HK-2 (cell line): ENCODE data around the gene HK1.

Experiments used
- DNase-seq: peaks from one replicate; pipeline ENCODE4 v3.0.0-alpha.2; 2018; ENCODE audit not compliant: unreplicated experiment

Gene HK1

DNA sequence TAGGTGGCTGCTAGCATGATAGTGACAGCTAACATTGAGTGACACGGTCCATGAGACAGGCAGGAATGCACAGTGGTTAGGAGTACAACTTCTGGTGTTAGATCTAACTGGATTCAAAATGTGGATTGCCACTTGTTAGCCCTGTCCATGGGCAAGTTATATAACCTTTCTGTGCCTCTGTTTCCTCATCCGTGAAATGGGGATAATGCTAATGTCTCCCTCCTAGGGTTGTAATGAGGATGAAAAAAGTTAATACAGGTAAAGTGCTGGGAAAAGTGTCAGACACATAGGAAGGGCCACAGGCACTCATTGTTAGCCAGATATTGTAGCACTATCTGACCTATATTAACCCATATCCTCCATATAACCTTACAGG lies 96.6 kb downstream of the HK1 start:
- DNase-seq, result no peak

DNA sequence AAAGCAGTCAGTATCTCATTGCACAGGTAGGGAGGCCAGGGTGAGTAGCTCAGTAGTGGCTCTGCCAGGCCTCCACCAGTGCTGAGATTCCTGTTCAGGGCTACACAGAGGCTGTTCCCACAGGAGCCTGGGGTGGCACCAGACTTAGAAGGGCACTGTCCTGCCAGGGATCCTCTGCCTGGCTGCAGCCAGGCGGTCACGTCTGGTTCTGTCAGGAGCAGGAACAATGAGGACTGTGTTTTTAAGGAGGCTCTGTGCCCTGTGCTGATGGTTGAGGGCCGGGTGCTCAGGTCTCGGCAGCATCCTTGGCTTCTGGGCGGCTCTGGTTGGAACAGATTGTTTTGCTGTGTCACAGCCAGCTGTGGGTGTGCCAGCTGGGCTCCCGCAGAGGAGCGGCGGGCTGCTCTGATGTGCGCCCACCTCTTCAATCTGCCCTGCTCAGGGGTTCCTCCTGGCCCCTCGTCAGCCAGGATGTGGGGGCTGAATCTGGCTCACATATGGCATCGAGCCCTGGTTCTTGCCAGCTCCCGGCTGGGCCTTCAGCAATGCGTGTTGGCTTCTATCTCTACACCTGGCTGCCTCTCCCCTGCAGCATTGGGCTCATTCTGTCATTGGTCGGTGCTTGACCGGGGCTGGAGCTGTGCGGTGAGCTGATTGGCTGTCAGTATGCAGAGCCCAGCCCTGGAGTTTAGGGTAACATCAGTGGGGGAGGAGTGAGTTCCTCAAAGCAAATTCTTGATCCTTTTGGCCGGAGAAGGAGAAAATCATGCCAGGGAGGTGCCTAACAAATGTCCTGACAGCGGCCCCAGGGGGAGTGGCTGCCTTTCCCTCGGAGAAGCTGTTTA lies 97.2 kb downstream of the HK1 start:
- no peak for DNase-seq

DNA sequence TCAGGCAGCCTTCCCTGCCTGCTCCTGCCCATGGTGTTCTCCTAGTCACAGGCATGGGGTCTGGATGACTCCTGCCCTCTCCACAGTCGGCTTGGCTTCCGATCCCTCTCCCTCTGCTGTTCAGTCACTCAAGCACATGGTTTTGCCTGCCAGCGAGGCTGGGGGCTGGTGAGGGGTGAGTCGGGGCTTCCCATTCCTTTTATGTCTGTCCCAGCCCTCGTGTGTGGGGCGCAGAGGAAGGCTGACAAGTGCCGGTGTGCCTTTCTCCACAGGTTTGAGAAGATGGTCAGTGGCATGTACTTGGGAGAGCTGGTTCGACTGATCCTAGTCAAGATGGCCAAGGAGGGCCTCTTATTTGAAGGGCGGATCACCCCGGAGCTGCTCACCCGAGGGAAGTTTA lies 98.4 kb downstream of the HK1 start:
- DNase-seq, result no peak

DNA sequence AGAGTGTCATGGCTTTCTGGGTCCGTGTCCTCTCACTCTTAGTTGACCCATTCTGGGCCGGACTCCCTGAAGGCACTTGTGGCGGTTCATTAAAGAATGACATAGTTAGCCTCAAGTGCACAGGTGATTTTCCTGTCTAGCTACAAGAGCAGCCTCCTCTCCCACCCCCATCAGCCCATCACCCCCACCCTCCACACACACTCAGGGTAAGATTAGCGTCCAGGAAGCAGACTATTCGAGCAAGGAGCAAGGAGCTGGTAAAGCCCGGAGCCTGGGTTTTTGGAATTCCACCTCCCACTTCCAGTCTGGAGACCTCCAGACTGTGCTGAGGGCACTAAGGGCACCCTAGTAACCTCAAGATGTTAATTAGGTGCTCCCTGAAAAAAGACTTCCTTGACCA lies 98.9 kb downstream of the HK1 start:
- no peak for DNase-seq

DNA sequence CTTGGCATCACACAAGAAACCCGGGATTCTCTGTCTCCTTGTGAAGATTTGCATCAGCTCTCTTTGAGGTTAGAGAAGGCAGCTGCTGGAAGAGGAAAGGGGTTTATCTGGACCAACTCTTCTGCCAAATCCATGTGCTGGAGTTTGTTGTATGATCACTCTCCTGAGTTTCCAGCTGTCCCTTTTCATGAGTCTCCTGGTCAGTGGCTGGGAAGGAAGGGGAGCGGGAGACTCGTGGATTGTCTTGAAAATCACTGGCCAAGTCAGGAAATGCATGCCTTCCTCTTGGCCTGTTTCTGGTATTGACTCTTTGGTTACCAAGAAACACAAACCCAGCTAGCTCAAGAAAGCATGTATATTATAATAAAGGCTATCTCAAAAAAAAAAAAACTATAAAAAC lies 99.6 kb downstream of the HK1 start:
- DNase-seq, result no peak

DNA sequence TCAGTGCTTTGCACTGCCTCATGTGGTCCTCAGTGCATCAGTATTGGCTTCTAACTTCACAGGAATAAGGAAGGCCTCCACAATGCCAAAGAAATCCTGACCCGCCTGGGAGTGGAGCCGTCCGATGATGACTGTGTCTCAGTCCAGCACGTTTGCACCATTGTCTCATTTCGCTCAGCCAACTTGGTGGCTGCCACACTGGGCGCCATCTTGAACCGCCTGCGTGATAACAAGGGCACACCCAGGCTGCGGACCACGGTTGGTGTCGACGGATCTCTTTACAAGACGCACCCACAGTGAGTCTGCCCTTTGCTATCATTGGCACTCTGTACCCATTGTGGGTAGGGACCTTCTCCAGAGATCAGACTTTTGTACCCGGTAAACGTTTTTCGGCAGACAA lies 101.5 kb downstream of the HK1 start:
- DNase-seq, result no peak

DNA sequence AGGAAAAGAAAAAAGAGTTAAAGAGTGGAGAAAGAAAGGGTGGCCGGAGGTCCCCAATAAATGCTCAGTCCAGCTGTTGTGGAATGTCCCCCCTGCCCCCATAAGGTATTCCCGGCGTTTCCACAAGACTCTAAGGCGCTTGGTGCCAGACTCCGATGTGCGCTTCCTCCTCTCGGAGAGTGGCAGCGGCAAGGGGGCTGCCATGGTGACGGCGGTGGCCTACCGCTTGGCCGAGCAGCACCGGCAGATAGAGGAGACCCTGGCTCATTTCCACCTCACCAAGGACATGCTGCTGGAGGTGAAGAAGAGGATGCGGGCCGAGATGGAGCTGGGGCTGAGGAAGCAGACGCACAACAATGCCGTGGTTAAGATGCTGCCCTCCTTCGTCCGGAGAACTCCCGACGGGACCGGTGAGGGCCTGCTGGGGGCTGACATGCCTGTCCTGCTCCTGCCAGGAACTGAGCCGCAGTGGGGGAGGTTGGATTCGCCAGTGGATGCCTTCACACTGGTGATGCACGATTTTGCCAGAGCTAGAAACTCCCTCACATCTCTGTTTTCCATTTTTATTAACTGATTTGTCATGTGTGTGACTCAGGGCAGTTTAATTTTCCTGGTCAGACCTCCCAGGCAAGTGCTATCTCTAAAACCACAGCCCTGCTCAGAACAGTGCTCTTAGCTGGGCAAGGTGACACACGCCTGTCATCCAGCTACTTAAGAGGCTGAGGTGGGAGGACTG lies 104.3 kb downstream of the HK1 start:
- DNase-seq, result peak; percentile 80

DNA sequence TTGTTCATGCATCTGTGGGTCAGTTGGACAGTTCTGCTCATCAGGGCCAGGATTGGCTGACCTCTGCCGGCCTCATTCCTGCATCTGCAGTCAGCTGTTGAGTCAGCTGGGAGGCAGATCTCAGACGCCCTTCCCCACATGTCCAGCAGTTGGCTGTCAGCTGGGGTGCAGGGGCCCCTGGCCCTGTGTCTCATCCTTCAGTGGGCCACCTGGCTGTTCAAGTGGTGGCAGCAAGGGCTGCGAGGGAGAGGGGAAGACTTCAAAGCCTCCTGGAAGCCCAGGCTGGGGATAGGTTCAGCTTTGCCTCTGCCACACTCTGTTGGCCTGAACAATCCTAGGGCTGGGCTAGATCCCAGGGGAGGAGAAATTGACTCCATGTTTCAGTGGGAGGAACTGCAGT lies 105.3 kb downstream of the HK1 start:
- DNase-seq, result peak; percentile 45

DNA sequence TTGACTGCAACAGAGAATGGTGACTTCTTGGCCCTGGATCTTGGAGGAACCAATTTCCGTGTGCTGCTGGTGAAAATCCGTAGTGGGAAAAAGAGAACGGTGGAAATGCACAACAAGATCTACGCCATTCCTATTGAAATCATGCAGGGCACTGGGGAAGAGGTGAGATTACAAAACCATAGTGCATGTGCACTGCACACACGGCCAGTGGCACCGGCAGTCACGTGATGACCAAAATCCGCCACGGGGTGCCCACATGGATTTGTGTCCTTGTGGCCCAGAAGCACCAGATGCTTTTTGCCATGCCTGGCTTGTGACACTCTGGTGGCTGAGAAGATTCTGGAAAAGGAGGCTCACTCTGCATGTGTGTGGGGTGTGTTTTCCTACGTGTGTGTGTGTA lies 106.0 kb downstream of the HK1 start:
- DNase-seq, result no peak

DNA sequence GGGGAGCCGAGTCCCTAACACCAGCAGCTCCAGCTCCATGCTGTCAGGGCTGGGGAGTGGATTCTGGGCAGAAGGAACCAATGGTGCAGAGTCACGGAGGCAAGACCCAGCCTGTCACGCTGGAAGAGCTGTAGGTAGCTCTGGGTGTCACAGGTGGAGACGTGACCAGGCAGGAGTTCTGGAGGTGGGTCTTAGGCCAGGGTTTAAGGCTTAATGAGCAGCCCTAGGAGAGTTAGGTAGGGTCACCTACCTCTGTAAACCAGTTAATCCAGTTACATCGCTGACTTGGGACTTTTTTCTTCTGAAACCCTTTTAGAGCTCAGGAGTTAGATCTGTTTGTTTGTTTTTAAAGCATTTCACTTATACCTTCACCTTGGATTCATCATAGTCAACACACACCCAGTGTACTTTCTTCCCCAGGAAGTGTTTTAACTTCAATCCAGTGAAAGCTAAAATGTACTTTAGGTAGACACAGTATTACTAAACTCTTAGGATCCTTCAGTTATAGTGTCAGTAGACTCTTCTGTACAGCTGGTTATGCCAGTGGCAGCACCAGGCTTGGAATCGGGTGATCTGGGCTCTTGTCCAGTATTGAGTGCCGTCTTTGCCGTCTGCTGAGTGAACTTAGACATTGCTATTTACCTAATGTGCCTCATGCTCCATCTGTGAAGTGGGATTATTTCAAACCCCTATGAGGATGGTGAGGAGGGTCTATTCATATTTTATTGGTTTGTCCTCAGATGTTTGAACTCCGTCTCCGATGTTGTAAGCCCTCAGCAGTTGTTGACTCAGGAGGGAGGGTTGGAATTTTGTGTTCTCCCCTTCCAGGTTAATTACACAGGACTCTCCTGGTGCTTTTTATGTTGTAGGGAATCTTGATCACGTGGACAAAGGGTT lies 107.4 kb downstream of the HK1 start:
- DNase-seq, result no peak

DNA sequence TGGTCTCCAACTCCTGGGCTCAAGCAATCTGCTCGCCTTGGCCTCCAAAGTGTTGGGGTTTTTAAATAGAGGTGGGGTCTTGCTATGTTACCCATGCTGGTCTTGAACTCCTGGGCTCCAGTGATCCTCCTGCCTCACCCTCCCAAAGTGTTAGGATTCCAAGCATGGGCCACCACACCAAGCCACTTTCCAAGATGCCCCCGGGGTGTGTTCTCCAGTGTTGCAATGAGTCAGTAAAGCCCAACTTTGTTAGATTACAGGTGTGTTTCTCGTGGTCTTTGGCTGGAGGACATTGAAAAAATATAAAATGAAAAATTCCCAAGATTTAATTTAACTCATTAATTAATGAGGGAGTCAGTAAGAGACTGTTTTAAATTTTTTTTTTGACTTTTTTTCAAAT lies 109.2 kb downstream of the HK1 start:
- no peak for DNase-seq

DNA sequence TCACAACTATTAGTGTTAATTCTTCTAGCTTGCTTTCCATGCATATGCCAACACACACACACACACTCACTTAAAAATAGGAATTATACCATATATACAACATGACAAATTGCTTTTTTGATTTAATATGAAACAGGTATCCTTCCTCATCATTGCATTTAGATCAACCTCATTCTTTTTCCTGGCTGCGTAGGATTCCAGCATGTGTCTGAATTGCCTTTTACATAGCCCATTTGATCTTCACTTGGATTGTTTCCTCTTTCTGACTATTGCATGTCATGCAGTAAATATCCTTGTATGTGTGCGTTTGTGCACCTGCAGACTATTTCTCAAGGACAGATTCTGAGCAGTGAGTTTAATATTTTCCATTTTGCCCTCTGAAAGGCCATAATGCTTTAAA lies 110.2 kb downstream of the HK1 start:
- DNase-seq, result no peak

DNA sequence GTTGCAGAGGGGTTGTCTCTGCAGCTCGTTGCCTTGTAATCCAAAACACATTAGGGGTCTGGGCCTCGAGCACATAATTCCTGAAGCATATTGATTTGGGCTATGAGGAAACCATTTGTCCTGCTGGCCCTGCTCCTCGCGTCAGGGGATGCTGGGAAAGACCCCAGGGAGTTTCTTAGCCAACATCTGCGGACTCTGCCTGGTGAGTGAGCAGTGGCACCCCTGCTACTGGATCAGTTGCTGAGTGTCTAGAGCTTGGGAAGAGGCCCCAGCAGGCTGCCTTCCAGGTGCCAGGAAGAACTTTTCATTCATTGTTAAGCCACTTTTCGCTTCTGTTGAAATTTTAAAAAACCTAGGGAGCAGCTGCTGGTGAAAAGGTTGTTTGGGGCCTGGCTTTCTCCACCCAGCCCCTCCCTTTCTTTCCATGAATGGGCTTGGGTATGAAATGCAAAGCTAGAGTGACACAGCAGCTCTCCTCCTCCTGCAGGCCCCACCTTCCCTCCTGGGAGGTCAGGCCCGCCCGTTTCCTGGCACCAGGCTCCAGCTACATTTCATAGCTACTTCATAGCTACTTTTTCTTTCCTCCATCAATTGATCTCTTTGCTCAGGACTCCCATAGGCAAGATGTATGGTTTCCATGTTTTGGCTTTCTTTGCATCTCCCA lies 111.7 kb downstream of the HK1 start:
- DNase-seq, result peak; percentile 35

DNA sequence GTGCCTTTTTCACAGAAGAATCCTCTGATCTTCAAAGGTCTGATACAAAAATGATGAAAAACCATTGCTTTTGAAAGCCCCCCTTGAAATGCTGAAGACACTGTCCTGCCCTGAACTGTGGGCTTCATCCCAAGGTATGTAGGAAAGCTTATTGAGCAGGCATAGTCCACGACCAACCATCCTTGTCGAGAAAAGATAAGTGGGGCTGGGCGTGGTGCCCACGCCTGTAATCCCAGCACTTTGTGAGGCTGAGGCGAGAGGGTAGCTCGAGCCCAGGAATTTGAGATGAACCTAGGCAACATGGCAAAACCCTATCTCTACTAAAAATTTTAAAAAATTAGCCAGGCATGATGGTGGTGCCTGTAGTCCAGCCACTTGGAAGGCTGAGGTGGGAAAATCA lies 112.9 kb downstream of the HK1 start:
- no peak for DNase-seq

DNA sequence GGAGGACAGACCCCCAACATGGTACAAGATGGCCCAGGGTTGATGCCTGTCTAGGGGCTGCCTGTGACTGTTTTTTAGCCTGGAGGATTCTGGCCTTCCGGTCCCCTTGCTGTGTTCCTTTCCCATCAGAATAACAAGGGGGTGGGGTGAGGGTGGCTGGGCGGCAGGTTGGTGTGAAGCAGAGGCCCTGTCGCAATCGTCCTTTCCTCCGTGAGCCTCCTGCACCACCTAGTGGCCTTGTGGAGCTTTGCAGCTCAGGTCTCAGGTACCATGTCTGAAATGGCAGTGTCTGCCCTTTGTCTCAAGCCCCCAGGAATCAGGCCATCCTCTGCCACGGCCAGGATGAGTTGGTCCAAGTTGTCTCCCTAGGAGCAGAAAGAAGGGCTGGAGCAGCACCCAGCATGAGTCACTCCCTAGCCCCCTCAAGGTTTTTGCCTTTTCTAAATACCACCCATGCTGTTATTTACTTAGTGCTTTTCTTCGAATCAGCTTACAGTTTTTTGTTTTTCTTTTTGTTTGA lies 114.2 kb downstream of the HK1 start:
- peak; percentile 87 for DNase-seq

DNA sequence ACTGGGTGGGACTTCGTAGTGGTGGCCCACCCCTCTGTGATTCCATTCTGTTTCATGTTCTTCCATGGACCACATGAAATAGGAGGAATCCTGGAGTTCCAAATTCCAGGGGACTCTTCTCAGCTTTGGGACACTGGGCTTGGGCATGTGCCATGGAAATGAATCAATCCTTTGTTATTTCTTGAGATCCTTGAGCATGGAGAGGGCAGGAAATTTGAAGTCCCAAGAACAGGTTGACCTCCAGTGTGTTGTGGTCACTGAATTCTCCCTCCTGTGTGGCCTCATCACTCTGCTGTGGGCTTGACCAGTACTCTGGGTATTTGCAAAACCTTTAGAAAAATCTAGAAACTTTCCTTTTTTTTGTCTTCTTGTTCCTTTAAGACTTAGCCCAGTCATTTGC lies 115.7 kb downstream of the HK1 start:
- DNase-seq, result no peak

DNA sequence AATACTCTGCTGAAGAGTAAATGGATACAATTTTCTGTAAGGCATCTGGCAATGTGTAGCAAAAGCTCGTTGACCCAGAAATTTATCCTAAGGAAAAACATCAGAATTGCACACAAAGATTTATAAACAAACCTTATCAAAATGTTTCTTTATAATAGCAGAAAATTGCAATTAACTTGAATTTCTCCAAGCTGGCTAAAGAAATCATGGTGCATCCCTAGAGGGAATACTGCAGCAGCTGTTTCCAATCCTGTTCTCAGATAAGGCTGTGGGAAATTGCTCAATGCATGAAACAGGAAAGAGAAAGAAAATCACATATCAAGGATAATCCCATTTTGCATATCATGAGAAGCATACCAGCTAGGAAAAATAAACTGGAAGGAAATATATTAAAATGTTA lies 119.7 kb downstream of the HK1 start:
- DNase-seq, result no peak

DNA sequence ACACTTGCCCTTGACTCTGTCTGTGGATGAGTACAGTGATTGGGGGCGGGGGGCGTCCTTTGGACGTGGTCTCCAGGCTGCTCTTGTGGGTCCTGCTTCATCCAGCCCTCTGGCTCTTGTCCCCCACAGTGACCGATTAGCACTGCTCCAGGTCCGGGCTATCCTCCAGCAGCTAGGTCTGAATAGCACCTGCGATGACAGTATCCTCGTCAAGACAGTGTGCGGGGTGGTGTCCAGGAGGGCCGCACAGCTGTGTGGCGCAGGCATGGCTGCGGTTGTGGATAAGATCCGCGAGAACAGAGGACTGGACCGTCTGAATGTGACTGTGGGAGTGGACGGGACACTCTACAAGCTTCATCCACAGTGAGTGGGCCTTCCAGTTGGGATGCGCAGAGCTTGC lies 120.2 kb downstream of the HK1 start:
- DNase-seq, result no peak

DNA sequence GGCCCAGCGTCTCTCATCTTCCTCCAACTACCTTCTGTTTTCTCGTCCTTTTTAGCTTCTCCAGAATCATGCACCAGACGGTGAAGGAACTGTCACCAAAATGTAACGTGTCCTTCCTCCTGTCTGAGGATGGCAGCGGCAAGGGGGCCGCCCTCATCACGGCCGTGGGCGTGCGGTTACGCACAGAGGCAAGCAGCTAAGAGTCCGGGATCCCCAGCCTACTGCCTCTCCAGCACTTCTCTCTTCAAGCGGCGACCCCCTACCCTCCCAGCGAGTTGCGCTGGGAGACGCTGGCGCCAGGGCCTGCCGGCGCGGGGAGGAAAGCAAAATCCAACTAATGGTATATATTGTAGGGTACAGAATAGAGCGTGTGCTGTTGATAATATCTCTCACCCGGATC lies 122.6 kb downstream of the HK1 start:
- no peak for DNase-seq

DNA sequence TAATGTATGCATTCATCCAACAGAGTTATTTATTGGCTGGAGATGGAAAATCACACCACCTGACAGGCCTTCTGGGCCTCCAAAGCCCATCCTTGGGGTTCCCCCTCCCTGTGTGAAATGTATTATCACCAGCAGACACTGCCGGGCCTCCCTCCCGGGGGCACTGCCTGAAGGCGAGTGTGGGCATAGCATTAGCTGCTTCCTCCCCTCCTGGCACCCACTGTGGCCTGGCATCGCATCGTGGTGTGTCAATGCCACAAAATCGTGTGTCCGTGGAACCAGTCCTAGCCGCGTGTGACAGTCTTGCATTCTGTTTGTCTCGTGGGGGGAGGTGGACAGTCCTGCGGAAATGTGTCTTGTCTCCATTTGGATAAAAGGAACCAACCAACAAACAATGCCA lies 123.1 kb downstream of the HK1 start:
- no peak for DNase-seq

DNA sequence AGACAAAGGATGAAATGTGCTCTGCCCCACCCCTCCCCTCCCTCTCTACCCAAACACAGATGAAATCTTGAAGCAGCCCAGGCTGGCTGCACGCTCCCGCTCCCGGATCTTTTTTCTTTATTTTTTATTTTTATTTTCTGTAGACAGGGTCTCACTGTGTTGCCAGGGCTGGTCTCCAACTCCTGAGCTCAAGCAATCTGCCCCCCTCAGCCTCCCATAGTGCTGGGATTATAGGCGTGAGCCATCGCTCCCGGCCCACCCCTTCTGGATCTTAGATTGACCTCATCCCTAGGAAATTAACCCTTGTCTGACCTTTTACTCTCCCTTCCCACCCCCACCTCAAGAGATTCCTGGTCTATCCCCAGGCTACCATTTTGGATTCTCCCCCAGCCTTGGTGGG lies 124.1 kb downstream of the HK1 start:
- DNase-seq, result no peak

DNA sequence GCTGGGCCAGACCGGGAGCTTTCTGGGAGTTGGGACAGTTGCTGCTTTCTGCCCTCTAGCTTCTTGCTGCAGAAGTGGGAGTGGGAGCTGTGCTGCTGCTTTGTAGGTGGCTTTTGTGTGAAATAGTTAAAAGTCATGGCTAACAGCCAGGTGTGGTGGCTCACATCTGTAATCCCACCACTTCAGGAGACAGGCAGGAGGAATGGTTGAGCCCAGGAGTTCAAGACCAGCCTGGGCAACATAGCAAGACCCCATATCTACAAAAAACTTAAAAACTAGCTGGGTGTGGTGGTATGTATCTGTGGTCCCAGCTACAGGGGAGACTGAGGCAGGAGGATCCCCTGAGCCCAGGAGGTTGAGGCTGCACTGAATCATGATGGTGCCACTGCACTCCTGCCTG lies 124.8 kb downstream of the HK1 start:
- DNase-seq, result no peak
